Stimulated activated CD8-positive, alpha-beta memory T cell treated with anti-CD3 and anti-CD28 coated beads, Interleukin-12 subunit alpha, Interleukin-12 subunit beta, amount 100 ng/mL, for 1 hour (primary cell): Measurements from ENCODE around the gene CERS2.
"Not testable (repeated sequence)": the region's sequence is repeated elsewhere in the genome, so short reads cannot be mapped to it uniquely, and the experiment has no call there.

ENCODE experiments used
- DNase-seq: peaks from one replicate; pipeline ENCODE4 v3.0.0-alpha.2; 2020; ENCODE audit warnings: low read depth

CERS2 gene

DNA sequence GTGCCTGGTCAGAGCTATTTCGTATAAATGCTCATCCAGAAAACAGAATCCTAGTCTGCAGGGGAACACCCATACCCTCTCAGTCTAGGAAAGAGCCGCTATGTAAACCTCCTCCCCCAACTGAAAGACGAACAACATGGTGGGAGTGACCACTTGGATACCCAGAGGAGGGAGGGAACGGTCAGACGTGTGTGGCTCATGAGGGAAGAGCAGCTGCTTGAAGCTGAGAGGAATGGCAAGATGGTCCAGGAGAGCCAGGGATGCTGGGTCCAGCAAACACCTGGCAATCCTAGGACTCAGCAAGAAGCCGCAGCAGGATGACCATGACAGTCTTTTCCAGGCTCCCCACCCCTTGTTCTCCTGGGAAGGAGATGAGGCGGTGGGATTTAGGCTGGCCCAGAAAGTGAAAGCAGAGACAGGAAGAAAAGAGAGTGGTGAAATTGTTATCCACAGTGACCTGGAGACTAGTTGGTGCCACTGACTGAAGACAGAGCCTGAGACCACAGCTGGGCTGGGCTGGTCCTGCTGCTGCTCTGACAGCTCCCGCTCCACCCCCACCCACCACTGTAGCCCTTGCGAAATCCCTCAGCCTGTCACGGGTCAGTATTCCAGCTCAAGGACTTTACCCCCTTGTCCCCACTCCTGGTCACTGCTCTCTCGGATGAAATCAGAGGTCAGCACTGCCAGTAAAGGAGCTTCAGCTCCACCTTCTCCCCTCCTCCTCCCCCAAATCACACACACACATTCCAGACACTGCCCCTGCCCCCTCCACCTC is 3.6 kb downstream of the CERS2 start:
- no peak for DNase-seq

DNA sequence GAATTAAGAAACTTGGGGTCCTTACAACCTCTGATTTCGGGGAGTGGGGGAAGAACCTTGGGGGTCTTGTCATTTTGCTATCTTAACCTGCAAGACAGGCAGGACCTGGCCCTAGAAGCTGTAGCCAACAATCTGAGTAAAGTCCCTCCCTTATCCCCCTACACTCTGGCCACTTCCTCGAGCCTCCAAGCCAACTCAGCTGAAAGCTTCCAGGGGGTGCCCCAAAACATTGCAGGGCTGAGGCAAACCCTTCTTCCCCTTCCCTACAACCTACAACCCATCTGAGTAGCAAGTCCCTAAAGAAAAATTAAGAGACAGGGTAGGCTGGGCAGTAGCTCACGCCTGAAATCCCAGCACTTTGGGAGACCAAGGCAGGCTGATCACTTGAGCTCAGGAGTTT is 5.0 kb downstream of the CERS2 start:
- DNase-seq, result no peak

DNA sequence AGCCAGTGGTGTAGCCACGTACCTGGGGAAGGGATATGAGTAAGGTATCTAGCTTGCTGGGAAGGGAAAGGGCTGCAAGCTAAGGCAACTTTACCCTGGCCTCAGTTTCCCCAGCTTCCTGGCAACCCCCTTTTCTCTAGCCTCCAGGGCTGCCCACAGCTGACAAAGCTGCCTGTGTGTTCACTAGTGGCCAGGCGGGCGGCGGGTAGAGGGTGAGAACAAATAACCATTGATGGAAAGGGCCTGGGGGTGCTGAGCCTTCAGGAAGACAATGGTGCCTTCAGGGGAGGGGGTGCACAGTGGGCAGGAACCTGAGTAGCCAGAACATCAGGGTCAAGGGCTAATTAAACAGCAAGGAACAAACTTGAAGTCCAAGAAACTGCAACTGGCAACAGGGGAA is 6.1 kb downstream of the CERS2 start:
- DNase-seq, result no peak

DNA sequence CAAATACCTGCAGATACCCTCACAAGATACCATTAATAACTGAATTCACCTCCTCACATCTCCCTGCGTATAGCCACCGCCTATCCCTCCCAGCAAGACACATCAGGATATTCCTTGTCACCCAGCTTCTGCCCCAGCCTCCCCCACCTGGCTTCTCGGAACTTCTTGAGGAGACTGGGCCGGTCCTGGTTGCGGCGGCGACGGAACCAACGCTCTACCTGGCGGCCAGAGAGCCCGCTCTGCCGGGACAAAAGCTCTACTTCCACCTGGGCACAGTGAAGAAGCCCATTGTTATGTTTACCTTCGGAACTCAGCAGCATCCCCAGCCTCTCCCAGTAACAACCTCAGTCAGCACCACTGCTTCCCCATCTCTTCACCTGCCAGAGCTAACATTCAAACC is 6.7 kb downstream of the CERS2 start:
- no peak for DNase-seq

DNA sequence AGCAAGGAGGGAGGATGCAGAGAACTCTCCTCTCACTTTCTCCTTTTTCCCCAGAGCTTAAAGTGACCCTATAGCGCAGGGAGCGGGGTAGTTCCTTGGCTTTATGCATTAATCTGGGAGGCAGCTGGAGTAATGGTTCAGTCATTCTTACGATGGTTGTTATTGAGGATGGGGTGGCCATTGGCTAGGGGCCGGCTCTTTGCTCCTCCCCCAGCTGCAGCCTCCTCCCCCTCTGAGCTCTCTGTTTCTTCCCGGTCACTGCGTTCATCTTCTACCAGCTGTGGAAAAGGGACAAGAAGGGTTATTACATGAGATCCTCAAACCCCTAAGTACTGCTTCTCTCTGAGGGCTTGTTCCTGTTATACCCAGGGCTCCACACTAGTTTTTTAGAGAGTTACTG is 8.6 kb downstream of the CERS2 start:
- no peak for DNase-seq

DNA sequence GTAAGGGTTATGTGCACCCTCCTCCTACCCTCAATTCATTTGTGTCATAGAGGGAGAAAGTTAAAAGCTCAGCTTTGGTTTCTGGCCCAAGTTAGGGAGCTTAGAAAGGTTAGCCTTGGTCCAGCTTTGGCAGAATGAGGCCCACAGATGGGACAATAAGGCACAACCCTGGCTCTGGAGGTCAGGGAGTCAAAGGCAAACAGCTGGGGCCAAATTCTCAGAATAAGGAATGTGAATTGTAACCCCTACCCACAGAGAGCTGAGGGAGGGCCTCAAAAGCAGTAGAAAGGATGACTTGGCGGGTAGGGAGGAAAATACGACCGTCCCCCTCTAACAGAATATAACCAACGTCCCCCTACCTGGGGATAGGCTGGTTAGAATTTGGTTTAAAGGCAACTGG is 9.0 kb downstream of the CERS2 start:
- no peak for DNase-seq

DNA sequence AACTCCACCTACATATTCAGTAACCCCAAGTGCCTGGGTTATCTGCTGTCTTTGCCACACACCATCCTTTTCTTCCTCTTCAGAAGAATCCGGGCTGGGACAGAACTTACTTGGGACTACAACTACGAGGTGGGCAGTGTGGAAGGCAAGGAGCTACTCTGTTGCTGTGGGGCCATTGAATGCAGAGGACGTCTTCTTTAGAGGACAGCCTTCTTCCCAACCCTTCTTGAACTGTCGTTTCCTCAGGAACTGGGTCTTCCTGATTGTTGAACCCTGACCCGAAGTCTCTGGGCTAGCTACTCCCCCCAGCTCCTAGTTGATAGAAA is 10.5 kb downstream of the CERS2 start:
- DNase-seq, result no peak

DNA sequence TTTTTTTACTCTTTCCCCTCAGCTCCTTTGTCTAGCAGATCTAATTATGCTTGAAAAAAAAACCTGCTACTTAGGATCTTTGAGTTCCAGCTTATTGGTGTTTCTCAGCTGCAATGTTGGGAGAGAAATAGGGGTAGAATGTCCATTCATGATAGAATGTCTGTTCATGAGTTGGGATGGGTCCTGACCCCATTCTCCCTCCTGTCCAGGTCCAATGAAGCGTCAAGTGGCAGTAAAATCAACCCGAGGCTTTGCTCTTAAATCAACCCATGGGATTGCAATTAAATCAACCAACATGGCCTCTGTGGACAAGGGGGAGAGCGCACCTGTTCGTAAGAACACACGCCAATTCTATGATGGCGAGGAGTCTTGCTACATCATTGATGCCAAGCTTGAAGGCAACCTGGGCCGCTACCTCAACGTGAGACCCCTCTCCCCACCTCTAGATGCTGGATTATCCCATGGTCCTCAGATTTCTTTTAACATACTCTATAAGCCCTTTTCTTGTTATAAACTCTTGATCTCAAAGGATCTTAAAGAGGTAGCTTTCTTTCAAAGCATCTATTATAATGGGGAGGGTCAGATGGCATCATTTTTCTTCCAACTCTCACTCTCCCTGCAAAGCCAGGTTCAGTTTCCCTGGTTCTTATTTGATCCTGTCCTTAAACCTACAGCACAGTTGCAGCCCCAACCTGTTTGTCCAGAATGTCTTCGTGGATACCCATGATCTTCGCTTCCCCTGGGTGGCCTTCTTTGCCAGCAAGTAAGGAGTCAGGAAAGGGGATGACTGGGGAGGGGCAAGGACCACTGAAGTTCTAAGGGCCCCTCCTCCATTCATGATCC is 11.1 kb downstream of the CERS2 start:
- DNase-seq, result no peak

DNA sequence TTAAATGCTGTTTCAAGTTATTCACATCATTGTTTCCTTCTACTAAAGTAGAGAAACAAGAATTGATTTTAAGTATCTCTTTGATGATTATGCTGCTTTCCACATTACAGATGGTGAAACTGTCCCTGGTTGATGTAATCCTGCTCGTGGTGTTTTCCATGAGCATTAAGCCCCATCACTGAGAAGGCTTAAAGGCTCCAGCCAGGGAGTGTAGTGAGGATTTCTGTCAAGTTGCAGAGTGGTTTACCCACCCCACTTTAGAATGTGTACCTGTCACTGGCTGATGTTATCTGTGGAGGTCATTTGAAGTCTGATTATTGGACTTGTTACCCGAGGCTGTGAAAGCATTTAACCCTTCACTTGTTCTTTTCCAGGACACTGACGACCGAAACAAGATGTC is 12.9 kb downstream of the CERS2 start:
- DNase-seq, result no peak

DNA sequence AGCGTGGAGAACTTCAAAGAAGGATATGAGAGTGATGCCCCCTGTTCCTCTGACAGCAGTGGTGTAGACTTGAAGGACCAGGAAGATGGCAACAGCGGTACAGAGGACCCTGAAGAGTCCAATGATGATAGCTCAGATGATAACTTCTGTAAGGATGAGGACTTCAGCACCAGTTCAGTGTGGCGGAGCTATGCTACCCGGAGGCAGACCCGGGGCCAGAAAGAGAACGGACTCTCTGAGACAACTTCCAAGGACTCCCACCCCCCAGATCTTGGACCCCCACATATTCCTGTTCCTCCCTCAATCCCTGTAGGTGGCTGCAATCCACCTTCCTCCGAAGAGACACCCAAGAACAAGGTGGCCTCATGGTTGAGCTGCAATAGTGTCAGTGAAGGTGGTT is 14.0 kb downstream of the CERS2 start:
- DNase-seq, result no peak

DNA sequence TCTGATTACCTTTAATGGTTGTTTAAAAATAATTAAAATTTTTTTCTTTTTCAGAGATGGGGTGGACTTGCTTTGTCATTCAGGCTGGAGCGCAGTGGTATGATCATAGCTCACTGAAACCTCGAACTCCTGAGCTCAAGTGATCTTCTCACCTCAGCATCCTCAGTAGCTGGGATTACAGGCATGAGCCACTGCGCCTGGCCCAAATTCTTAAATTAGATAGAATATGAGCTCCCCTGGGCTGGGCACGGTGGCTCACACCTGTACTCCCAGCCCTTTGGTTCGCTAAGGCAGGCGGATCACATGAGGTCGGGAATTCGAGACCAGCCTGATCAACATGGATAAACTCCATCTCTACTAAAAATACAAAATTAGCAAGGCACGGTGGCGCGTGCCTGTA is 17.0 kb downstream of the CERS2 start:
- DNase-seq, result no peak

DNA sequence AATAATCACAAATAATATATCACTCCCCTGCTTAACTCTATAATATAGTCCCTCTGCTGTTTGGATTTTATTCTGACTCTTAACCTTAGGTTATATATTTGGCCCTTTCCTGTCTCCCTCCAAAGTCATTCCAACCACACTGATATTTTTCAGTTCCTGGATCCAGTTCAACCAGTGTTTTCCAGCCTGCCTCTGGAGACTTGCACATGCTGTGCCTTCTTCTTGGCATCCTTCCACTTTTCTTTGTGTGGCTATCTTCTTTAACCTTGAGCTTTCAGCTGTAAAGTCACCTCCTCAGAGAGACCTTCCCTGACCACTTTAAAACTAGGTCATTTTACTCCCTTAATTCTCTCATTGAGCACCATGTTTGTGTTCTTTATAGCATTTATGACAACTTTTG is 19.4 kb downstream of the CERS2 start:
- no peak for DNase-seq

DNA sequence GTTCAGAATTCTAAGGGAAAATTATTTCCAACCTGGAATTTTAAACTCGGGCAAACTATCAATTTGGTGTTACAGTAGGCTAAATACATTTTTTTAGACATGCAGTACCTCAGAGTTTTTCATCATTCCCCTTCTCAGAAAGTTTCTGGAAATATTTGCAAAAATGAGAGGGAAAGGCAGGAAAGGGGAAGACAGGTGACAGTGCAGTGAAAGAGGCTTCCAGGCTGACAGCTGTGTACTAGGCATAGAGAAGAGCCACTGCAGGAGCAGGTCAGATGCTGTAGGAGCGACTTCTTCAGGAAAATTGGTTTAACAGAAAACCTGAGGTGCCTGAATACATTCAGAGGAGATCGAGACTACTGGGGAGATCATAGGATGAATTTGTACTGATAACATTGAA is 19.9 kb downstream of the CERS2 start:
- no peak for DNase-seq

DNA sequence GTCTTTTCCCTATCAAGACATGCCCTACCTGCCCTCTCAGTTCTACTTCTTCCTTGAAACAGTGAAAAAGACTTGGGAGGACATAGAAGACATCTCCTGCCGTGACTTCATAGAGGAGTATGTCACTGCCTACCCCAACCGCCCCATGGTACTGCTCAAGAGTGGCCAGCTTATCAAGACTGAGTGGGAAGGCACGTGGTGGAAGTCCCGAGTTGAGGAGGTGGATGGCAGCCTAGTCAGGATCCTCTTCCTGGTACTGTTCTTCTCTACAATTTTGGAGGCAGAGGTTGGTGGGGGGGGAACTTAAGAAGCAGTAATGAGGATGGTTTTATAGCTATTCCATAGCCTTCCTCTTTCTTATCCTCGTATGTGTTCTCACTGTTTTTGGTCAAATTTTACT is 29.8 kb downstream of the CERS2 start:
- DNase-seq, result no peak

DNA sequence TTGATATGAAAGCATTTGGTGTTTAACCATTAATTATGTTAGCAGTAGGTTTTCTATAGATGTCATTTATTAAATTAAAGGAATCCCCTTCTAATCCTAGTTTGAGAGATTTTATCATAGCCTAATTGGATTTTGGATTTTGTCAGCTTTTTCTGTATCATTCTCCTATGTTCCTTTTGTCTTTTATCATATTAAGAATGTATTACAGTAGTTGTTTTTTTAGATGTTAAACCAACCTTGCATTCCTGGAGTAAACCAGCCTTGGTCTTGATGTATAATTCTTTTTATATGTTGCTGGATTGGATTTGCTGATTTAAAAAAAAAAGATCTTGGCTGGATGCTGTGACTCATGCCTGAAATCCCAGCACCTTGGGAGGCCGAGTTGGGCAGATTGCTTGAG is 42.9 kb downstream of the CERS2 start:
- DNase-seq, result no peak

DNA sequence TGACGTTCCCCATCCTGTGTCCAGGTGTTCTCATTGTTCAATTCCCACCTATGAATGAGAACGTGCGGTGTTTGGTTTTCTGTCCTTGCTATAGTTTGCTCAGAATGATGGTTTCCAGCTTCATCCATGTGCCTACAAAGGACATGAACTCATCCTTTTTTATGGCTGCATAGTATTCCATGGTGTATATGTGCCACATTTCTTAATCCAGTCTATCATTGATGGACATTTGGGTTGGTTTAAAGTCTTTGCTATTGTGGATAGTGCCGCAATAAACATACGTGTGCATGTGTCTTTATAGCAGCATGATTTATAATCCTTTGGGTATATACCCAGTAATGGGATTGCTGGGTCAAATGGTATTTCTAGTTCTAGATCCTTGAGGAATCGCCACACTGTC is 45.9 kb downstream of the CERS2 start:
- not testable (repeated sequence) for DNase-seq

DNA sequence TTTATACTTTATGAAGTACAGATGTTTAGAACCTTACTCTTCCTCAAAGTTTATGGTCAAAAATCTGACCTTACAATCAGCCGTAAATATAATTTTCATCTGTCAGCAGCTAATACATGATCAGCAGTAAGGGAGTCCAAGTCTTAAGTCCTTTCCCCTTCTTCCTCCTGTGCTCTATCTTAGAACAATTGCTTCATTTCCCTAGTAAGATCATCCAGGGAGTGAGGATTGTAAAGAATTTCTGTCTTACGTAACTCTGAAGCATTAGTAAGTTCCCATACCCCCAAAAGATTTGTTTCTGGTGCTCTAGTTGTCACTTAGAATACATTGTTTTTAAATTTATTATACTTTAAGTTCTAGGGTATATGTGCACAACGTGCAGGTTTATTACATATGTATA is 46.3 kb downstream of the CERS2 start:
- DNase-seq, result no peak

DNA sequence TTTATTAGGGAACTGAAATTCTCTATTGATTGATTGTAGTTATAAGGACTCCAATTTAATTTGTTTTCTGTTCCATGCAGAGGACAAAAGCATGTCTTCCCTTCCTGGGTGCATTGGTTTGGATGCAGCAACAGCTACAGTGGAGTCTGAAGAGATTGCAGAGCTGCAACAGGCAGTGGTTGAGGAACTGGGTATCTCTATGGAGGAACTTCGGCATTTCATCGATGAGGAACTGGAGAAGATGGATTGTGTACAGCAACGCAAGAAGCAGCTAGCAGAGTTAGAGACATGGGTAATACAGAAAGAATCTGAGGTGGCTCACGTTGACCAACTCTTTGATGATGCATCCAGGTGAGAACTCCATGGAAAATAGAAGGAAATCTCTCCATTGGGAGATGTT is 47.0 kb downstream of the CERS2 start:
- DNase-seq, result no peak

DNA sequence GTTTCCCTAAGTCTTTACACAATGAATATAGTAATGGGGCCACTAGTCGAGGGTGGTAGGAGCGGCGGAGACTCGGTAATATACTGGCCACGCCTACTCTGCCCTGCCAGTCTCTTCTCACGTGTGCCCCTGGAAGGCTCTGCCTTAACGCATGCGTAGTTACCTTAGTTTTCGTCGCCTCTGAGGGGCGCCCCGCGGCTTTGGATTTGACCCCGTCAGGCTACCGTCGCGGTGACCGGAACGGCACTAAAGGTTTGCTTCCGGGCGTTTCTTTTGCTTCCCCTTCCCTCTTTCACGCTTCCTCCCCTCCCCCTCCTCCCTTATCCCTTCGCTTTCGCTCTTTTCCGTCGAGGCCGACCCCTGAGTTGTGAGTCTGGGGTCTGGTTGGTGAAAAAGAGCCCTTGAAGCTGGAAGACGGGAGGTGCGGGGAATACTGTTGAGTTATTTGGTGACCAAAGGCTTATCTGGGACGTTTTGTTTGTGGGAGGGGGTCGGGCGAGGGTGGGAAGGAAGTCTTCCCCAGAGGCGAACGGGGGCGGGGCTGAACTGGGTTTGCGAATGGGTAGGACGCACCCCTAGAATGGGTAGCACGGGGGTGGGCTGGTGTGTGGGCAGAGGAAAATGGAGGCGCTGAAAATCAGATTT is 48.4 kb downstream of the CERS2 start, which contains the start of gene SETDB1:
TSS of gene SETDB1 (plus strand) at position 267 of the 645 bp plus-strand sequence. CDS start 1,352 bp downstream, outside the sequence.
- peak; percentile 88 for DNase-seq

DNA sequence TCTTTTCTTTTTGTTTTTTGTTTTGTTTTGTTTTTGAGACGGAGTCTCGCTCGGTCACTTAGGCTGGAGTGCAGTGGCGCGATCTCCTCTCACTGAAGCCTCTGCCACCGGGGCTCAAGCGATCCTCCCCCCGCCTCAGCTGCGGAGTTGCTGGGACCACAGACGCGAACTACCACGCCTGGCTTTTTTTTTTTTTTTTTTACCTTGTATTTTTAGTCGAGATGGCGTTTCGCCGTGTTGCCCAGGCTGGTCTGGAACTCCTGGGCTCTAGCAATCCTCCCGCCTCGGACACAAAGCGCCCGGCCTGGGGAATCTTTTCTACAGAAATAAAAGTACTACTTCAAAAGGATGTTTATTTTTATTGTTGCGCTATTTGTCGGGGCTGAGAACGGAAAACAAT is 49.6 kb downstream of the CERS2 start:
- no peak for DNase-seq

DNA sequence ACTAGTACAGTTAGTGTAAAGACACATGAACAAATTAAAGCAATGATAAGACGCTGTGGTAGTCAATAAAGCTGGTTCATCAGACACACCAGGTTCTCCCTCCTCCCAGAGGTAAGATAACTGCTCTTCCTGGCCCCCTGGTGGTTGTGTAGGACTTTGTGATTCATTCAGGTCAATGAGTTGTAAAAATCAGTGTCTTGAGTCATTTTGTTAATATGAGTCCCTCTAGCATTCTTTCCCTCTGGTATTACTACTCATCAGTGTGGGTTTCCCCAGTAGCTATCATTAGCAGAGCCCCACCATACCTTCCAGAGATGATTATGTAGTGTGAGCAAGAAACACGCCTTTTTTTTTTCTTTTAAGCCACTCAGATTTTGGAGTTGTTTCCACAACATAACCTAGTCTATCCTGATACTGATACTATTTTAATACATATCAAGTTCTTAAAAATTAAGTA is 52.1 kb downstream of the CERS2 start:
- DNase-seq, result peak; percentile 65

DNA sequence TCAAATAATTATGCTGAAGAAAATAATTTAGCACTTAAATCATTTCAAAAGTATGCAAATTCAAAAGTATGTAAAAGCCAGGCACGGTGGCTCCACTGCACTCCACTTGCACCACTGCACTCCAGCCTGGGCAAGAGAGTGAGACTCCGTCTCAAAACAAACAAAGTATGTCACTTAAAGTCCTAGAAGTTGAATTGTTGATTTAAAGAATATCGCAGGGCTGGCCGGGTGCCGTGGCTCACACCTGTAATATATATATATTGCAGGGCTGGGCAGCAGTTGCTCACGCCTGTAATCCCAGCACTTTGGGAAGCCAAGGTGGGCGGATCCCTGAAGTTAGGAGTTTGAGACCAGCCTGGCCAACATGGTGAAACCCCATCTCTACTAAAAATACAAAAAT is 57.2 kb downstream of the CERS2 start:
- DNase-seq, result no peak
